Measurements from ENCODE around the gene NEDD4.
"Not testable (repeated sequence)": the region's sequence is repeated elsewhere in the genome, so short reads cannot be mapped to it uniquely, and the experiment has no call there.

DNA sequence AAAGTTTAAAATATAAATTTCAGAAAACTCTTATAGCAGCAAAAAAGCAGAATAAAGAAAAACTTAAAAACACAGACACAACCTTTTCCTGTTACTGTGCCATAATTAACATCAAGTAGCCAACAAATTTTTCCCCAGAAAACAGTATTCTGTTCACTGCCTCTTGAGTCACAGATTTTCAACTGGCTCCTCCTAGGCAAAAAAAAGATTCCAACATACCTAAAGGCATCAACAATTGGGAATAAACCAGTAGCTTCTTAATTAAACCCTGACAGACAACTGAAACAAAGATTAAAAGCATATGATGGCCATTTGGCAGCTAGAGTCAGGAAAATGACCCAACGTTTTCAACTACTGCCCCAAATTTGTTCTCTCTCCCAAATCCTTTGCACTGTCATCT, 10.9 kb upstream of the NEDD4 start:
- TF ChIP-seq, protein P1, sequence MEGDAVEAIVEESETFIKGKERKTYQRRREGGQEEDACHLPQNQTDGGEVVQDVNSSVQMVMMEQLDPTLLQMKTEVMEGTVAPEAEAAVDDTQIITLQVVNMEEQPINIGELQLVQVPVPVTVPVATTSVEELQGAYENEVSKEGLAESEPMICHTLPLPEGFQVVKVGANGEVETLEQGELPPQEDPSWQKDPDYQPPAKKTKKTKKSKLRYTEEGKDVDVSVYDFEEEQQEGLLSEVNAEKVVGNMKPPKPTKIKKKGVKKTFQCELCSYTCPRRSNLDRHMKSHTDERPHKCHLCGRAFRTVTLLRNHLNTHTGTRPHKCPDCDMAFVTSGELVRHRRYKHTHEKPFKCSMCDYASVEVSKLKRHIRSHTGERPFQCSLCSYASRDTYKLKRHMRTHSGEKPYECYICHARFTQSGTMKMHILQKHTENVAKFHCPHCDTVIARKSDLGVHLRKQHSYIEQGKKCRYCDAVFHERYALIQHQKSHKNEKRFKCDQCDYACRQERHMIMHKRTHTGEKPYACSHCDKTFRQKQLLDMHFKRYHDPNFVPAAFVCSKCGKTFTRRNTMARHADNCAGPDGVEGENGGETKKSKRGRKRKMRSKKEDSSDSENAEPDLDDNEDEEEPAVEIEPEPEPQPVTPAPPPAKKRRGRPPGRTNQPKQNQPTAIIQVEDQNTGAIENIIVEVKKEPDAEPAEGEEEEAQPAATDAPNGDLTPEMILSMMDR (tag by site-specific recombination; IDR thresholded peaks at IDR 0.05): not testable (repeated sequence)
- TF ChIP-seq PATZ1 (tag by site-specific recombination; IDR thresholded peaks at IDR 0.05); ZNF660 (tag by site-specific recombination; IDR thresholded peaks at IDR 0.05); ZNF274 (IDR thresholded peaks at IDR 0.05; ENCODE audit: low read length); ZNF274 (tag by site-specific recombination; IDR thresholded peaks at IDR 0.05; ENCODE audit: borderline replicate concordance): not testable (repeated sequence)
